Activated naive CD4-positive, alpha-beta T cell treated with anti-CD3 and anti-CD28 coated beads, Interleukin-2, amount 50 U/mL, for 72 hours (primary cell): ENCODE measurements around the gene PRR36. TPM values are rescaled to one million over a fixed set of nuclear protein-coding genes. Genes with fewer than 3 reads are reported as not detected.

ENCODE experiments used
- ATAC-seq, 2 donors: fragments of 150-1000 bp; cut with Tn5 transposase; 2 replicates each; pipeline ENCODE4 v1.10.0; 2021; ENCODE audit warnings: mild to moderate bottlenecking in 2 of 2, moderate library complexity in 2 of 2
- DNase-seq, 2 donors: peaks; one replicate each; pipeline ENCODE4 v3.0.0; 2021 to 2022; ENCODE audit warnings: low spot score in 2 of 2
- H3K27ac Mint-ChIP-seq, 2 donors: one replicate each; pipeline ENCODE4 v1.8.0; 2022; ENCODE audit warnings: mild to moderate bottlenecking in 2 of 2, mixed read lengths in 2 of 2
- H3K36me3 Mint-ChIP-seq, 2 donors: one replicate each; pipeline ENCODE4 v1.8.0; 2022; ENCODE audit warnings: mixed read lengths in 2 of 2
- H3K9me3 Mint-ChIP-seq, 2 donors: one replicate each; pipeline ENCODE4 v1.8.0; 2022; ENCODE audit warnings: mixed read lengths in 2 of 2
- total RNA-seq, 2 donors: library from RNA; stranded (reverse); gene quantifications; one replicate each; pipeline ENCODE4 v1.2.3, GENCODE V29; 2022

Gene PRR36
- total RNA-seq, 2 donors from 2014 or later = 0.20 to 0.97 TPM

DNA sequence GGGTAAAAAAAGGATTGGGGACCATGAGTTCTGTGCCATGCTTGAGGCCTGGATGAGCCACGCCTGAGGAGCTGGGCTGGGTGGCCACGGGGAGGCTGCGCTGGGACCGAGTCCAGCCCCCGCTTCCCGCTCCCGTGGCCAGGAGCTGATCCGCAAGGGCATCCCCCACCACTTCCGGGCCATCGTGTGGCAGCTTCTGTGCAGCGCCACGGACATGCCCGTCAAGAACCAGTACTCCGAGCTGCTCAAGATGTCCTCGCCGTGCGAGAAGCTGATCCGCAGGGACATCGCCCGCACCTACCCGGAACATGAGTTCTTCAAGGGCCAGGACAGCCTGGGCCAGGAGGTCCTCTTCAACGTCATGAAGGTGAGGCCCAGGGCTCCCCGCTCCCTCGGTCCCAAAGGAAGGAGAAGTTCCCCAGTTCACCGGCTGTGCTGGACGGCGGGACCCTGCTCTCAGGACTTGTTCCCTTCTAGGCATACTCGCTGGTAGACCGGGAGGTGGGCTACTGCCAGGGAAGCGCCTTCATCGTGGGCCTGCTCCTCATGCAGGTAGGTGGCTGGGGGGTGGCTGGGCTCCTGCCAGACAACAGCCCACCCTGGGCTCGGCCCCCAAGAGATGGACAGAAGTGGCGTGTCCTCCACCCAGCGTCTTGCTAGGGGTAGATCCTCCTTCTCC, 25.3 kb downstream of the PRR36 start:
- no peak for ATAC-seq
- Mint-ChIP-seq H3K36me3 (no peaks in the 10 kb centered on the region), H3K9me3 (no peaks in the 10 kb centered on the region), H3K27ac (no peak overlapping the region)
- no peak for DNase-seq

DNA sequence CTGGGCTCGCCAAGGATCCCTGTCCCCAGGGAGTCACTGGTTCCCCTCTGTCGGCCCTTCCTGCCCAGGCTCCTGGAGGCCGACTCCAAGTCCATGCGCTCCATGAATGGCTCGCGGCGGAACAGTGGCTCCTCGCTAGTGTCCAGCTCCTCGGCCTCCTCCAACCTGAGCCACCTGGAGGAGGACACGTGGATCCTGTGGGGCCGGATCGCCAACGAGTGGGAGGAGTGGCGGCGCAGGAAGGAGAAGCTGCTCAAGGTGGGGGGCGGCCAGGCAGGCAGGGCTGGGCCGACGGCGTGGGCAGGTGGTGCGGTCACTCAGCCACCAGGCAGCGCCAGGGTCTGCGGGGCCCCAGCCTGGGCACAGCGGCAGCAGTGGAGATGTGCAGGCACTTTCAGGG, 26.5 kb downstream of the PRR36 start:
- ATAC-seq (no peak), DNase-seq (no peak)
- no peaks in the 10 kb centered on the region for H3K36me3 Mint-ChIP-seq
- H3K9me3 Mint-ChIP-seq = no peaks in the 10 kb centered on the region
- H3K27ac Mint-ChIP-seq = no peak overlapping the region

DNA sequence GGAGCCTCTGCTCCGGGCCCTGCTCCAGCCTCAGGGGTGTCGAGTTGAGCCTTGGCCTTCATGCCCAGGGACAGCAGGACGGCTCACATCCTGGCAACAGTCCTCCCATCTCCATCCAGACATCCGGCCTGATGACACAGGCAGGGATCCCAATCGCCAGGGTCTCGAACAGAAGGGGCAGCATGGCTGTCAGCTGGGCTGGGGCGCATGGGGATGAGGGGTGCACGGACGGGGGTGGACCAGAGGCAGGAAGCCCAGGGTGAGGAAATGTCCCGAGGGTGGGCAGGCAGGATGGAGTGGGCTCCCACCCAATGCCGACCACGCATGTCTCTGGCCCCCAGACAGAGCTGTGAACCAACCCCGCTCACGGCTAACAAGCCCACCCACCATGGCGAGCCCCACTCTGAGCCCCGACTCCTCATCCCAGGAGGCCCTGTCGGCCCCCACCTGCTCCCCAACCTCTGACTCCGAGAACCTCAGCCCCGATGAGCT, 28.0 kb downstream of the PRR36 start:
- DNase-seq = no peak
- Mint-ChIP-seq H3K36me3 (no peaks in the 10 kb centered on the region), H3K9me3 (no peaks in the 10 kb centered on the region), H3K27ac (no peak overlapping the region)
- ATAC-seq = no peak

DNA sequence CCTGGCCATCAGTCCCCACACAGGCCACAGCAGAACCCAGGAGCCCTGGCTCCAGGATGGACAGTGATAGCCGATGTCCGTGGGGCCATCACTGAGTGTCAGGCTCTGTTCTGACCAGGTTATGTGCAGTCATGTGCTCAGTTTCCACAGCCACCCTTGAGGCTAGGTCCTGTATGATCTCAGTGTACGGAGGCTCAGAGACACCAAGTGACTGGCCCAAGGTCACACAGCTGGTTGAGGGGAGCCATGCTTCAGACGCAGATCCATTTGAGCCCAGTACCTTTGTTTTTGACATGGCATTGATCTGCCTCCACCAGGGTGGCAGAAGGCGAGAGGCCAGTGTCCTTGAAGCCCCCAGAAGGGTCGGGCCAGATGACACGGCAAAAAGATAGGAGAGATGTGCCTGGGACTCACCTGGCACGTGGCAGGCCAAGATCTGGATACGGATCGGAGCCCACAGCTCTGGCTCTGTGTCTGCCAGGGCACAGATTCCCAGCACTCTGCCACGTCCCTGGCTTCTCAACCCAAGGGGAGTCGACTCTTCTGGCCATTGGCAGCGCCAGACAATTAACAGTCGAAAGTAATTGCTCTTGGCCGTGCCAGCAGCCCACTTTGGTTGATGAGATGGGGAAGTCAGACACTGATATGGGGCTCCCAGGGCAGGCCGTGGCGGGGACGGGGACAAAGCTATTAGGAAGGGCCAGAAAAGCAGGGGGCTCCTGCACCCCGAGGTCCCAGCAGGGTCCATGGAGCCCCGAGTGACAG, 28.6 kb downstream of the PRR36 start:
- DNase-seq = no peak

DNA sequence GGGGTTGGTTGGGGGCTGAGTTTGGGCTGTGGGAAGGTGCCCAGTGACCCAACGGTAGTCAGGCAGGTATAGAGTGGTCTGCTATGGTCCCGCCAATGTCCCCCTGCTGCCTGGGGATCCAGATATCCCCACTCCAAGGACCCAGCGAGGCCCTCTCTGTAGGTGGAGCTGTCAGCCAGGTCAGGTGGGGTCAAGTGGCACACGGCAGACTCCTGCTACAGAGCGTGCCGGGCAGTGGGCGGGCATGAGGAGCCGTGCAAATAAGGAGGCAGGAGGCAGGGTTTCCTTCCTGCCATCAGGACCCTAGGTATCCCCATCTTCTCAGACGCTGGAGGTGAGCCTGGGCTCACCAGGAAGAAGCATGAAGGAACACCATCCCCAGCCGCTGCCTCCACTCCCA, 29.2 kb downstream of the PRR36 start:
- no peaks in the 10 kb centered on the region for H3K9me3 Mint-ChIP-seq
- DNase-seq (no peak), ATAC-seq (no peak)
- no peak overlapping the region for H3K27ac Mint-ChIP-seq
- no peaks in the 10 kb centered on the region for H3K36me3 Mint-ChIP-seq

More for the DNA sequence above, 28.6 kb downstream of the PRR36 start:
- ATAC-seq = no peak
- no peak overlapping the region for H3K27ac Mint-ChIP-seq
- no peaks in the 10 kb centered on the region for H3K36me3 Mint-ChIP-seq
- H3K9me3 Mint-ChIP-seq = no peaks in the 10 kb centered on the region

DNA sequence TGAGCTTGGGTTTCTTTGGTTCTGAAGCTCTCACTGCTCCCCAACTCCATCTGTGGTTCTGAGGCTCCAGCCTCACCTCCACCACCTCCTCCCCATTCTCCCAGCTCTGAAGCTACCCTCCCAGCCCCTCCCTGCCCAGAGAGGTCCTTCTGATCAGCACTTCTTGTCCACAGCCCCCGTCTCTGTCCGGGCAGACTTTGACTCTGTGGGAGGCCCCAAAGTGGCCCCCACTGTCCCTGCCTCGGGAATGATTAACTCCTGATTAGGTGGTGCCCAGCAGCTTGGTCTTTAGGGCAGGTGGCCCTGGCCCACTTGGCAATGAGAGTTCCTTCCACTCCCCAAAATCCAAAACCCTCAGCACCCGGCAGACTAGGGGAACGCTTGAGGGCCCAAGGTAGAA, 29.8 kb downstream of the PRR36 start:
- no peak overlapping the region for H3K27ac Mint-ChIP-seq
- H3K9me3 Mint-ChIP-seq = no peaks in the 10 kb centered on the region
- DNase-seq (no peak), ATAC-seq (no peak)
- no peaks in the 10 kb centered on the region for H3K36me3 Mint-ChIP-seq

DNA sequence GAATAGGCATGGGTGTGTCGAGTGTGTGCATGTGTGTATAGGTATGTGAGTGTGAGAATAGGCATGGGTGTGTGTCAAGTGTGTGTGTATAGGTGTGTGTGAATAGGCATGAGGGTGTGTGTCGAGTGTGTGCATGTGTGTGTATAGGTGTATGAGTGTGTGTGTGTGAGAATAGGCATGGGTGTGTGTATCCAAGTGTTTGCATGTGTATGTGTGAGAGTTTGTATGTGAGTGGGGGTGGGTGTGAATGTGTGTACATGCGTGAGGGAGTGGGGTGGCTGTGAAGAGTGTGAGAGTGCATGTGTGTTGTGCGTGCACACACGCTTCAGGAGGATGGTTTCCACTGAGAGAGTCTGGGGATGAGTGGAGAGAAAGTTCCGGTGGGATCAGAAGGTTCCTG, 30.7 kb downstream of the PRR36 start:
- no peak for DNase-seq
- no peak overlapping the region for H3K27ac Mint-ChIP-seq

DNA sequence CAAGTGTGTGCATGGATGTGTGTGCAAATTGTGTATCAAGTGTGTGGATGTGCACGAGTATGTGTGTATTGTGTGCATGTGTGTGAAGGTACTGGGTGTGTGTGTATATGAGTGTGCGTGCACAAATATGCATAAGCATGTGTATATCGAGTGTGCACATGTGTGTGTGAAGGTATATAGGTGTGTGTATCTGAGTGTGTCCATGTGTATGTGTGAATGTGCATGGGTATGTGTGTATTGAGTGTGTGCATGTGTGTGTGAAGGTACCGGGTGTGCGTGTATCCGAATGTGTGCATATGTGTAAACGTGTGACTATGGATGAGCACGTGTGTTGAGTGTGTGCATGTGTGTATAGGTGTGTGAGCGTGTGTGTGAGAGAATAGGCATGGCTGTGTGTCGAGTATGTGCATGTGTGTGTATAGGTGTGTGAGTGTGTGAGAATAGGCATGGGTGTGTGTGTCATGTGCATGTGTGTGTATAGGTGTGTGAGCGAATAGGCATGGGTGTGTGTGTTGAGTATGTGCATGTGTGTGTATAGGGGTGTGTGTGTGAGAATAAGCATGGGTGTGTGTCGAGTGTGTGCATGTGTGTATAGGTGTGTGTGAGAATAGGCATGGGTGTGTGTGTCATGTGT, 31.4 kb downstream of the PRR36 start:
- DNase-seq (no peak), ATAC-seq (no peak)
- H3K27ac Mint-ChIP-seq = no peak overlapping the region
- H3K9me3 Mint-ChIP-seq = no peaks in the 10 kb centered on the region
- no peaks in the 10 kb centered on the region for H3K36me3 Mint-ChIP-seq

More for the DNA sequence above, 30.7 kb downstream of the PRR36 start:
- Mint-ChIP-seq H3K9me3 (no peaks in the 10 kb centered on the region), H3K36me3 (no peaks in the 10 kb centered on the region)
- ATAC-seq = no peak

DNA sequence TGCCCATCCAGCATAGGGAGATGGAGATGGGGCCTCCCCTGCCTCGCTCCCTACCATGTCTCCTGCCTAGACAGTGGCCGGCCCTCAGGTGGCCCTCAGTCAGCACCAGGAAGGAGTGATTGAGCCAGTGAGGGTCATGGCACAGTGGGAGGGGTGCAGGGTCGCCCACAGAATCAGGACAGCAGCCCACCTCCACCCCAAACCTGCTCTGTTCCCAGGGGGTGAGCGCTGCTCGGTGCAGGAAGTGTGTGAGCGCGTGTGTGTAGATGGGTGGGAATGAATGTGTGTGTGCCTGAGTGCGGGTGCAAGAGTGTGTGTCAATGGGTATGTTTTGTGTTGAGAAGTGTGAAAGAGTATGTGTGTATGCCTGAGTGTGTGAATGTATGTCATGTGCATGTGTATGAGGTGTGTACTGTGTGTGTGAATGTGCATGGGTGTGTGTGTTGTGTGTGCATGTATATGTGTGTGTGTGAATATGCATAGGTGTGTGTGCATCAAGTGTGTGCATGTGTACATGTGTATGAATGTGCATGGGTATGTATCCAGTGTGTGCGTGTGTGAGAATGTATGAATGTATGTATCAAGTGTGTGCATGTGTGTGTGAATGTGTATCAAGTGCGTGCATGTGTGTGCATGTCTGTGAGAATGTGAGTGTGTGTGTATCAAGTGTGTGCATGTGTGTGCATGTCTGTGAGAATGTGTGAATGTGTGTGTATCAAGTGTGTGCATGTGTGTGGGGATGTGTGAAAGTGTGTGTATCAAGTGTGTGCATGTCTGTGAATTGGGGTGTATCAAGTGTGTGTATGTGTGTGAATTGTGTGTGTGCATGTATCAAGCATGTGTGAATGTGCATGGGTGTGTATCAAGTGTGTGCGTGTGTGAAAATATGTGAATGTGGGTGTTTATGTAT, 32.2 kb downstream of the PRR36 start:
- no peaks in the 10 kb centered on the region for H3K9me3 Mint-ChIP-seq
- no peak for DNase-seq
- no peaks in the 10 kb centered on the region for H3K36me3 Mint-ChIP-seq
- H3K27ac Mint-ChIP-seq = no peak overlapping the region
- ATAC-seq = no peak

DNA sequence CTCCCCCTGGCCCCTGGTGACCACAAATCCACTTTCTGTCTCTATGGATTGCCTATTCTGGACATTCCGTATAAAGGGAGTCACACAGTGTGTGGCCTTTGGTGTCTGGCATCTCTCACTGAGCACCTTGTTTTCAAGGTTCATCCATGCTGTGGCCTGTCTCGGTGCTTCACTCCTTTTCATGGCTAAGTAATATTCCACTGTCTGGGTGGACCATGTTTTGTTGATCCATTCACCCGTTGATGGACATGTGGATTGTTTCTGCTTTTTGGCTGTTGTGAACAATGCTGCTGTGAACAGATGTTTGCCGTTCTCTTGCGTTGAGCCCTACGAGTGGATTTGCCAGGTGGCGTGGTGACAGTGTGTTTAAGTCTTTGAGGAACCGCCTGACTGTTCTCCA, 33.6 kb downstream of the PRR36 start:
- ATAC-seq (no peak), DNase-seq (no peak)
- H3K36me3 Mint-ChIP-seq = no peaks in the 10 kb centered on the region
- no peaks in the 10 kb centered on the region for H3K9me3 Mint-ChIP-seq
- no peak overlapping the region for H3K27ac Mint-ChIP-seq

DNA sequence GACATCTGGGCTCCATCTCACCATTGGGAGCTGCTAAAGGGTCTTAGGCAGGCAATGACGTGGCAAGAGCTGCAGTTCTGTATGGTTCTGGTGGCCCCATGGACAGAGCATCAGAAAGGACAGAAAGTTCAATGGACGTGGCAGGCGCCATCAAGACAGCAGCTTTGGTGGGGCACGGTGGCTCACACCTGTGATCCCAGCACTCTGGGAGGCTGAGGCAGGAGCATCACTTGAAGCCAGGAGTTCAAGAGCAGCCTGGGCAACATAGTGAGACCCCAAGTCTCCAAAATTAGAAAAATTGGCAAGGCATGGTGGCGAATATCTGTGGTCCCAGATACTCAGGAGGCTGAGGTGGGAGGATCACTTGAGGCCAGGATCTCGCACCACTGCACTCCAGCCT, 34.7 kb downstream of the PRR36 start:
- Mint-ChIP-seq H3K9me3 (no peaks in the 10 kb centered on the region), H3K36me3 (no peaks in the 10 kb centered on the region), H3K27ac (peak overlapping the region in 1 of 2 donors; percentile 6)
- ATAC-seq (no peak), DNase-seq (no peak)

DNA sequence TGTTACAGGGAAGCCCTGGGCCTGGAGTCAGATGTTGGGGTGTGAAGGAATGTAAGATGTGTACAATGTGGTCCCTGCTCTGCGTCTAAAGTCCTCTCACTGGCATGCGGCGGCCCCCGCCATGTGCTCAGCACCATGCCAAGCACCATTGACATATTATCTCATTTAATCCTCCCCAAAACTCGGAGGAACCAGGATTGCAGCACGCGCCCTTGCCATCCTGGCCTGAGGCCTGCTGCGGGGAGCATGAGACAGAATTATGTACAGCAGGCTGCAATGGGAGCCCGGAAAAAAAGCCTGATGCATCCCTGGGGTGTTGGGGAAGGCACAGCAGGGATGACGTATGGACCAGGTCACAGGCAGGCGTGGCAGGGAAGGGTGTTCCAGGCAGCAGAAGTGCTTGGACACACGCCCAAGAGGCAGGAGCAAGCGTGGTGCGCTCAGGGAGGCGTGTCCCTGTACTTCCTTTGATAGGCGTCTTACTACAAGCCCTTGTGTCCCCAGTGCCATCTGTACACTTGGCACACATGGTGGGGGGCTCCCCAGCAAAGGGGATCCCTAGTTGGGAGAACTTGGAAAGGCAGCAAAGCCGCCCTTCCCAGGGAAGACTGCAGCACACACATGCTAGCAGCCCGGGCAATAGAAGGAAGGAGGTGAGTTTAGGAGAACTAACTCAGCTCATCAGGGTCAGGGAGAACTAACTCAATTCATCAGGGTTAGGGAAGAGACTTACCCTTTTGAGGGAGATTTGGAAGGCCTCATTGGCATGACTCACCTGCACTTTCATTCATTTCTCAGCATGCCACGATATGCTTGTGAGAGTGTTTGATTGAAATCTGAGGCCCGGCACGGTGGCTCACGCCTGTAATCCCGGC, 40.7 kb downstream of the PRR36 start:
- Mint-ChIP-seq H3K27ac (no peak overlapping the region), H3K9me3 (no peaks in the 10 kb centered on the region), H3K36me3 (no peaks in the 10 kb centered on the region)
- no peak for ATAC-seq
- no peak for DNase-seq

DNA sequence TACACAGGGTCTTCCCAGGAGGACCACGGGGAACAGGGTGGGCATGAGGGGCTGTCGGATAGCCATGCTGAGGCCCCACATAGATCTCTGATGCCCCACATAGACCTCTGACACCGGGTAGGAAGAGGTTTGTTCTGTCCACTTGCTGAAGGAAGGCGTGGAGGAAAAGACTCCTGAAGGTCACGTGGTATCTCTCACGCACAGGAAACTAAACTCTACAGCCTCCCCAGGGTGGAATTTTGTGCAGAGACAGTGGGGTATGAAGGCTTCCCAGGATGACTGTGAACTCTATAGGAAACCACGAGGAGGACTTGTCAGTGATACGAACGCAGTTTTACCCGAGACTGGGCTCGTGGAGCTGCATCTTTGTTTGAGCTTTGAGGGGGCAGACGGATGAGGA, 41.4 kb downstream of the PRR36 start:
- ATAC-seq (no peak), DNase-seq (no peak)
- no peaks in the 10 kb centered on the region for H3K9me3 Mint-ChIP-seq
- no peak overlapping the region for H3K27ac Mint-ChIP-seq
- no peaks in the 10 kb centered on the region for H3K36me3 Mint-ChIP-seq

DNA sequence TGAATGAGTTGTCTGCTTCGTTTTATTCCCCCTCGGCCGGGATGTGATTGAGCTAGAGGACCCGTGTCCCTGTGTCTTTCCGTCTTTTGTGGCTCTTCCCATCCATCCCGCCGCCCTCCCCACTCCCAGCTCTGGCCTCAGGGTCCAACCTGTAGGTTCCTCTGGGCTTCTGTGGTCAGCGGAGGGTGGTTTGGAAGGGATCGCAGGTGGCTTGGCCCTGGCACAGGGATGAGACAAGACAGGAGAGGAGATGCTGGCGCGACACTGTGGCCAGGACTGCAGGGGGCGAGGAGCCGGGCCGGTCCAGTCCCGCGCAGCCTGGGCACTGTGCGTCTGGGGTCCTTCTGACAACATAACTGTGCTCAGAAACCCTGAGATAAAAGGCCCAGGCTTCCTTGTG, 42.2 kb downstream of the PRR36 start:
- no peak overlapping the region for H3K27ac Mint-ChIP-seq
- DNase-seq (no peak), ATAC-seq (no peak)
- no peaks in the 10 kb centered on the region for H3K36me3 Mint-ChIP-seq
- no peaks in the 10 kb centered on the region for H3K9me3 Mint-ChIP-seq

DNA sequence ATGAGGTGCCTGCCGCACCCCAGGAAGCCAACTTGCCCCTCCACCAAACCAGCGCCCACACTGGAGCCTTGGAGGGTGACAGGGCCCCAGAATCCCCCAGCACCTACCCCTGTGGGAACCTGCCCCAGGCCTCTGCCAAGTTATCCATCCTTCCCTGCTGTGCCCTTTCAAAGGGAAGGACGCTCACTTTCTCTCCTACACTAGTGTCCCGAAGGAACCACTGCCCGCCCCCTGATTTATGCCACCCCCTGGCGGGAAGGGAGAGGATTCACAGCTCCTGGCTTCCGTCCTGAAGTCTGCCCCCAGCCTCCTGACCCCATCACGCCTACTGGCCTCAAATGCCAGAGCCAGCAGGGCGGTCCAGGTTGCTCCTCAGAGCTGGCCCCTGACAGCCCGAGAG, 42.7 kb downstream of the PRR36 start:
- H3K9me3 Mint-ChIP-seq = no peaks in the 10 kb centered on the region
- H3K36me3 Mint-ChIP-seq = no peaks in the 10 kb centered on the region
- peak overlapping the region in 1 of 2 donors; percentile 46 for H3K27ac Mint-ChIP-seq
- DNase-seq (no peak), ATAC-seq (no peak)

DNA sequence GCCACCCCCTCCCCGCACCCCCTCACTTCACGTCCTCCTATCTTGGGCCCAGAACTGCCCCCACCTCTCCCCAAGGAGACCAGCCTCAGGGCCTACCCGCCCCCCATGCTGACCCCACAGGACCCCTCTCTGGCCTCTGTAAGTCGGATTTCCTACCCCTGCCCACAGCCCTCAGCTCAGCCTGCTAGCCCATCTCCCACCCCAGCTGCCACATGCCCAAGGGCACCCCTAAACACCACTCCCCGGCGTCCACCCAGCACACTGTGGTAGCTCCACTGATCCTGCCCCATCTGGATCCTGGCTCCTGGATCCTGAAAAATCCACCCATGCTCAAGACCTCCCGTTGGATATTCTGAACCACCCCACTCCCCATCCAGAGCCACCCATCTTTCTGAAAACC, 43.4 kb downstream of the PRR36 start:
- DNase-seq (no peak), ATAC-seq (no peak)
- H3K9me3 Mint-ChIP-seq = no peaks in the 10 kb centered on the region
- peak overlapping the region in 1 of 2 donors; percentile 46 for H3K27ac Mint-ChIP-seq
- H3K36me3 Mint-ChIP-seq = no peaks in the 10 kb centered on the region
